H1 (cell line): Measurements from ENCODE around the gene SYCE1L. TPM values are rescaled to one million over a fixed set of nuclear protein-coding genes. Genes with fewer than 3 reads are reported as not detected.

Experiments
- CTCF ChIA-PET: fragments of 300-600 bp; sonication (Branson Sonifier 250); formaldehyde crosslinking; loops from one replicate; lab custom pipeline; 2021; ENCODE audit not compliant: partially characterized antibody; lab: Charles Lee
- POLR2A ChIA-PET: fragments of 300-600 bp; sonication (Branson Sonifier 250); formaldehyde crosslinking; loops from one replicate; lab custom pipeline; 2021; ENCODE audit warnings: inconsistent platforms; ENCODE audit not compliant: partially characterized antibody; lab: Charles Lee
- DNase-seq, 2 experiments: peaks; one replicate each; pipeline versions ENCODE4 v3.0.0 to v3.0.0-alpha.2; 2010 to 2022; ENCODE audit warnings: low spot score in 2 of 2, low read depth in 1 of 2, mixed read lengths in 1 of 2
- FAIRE-seq: peaks from 2 replicates; lab custom pipeline; 2011; peaks lifted over from hg19 to GRCh38; lab: Jason Lieb, UNC
- H2AFZ ChIP-seq: 2 replicates; pipeline ENCODE4 v1.8.1; 2012; ENCODE audit warnings: low read length, inconsistent platforms
- H2AK5ac ChIP-seq: 2 replicates; pipeline ENCODE4 v1.6.1; 2013; ENCODE audit warnings: low read depth, low read length
- H2BK120ac ChIP-seq: replicated peaks from 2 replicates; pipeline ENCODE3; 2013; ENCODE audit warnings: low read depth, low read length, inconsistent platforms
- H2BK12ac ChIP-seq: 2 replicates; pipeline ENCODE4 v1.6.1; 2013; ENCODE audit warnings: low read depth, low read length
- H2BK15ac ChIP-seq: 2 replicates; pipeline ENCODE4 v1.6.1; 2013; ENCODE audit warnings: low read length
- H2BK20ac ChIP-seq: 2 replicates; pipeline ENCODE4 v1.6.1; 2013; ENCODE audit warnings: low read length
- H2BK5ac ChIP-seq: 2 replicates; pipeline ENCODE4 v1.6.1; 2013; ENCODE audit warnings: low read depth, low read length
- H3K14ac ChIP-seq: 2 replicates; pipeline ENCODE4 v1.6.1; 2013; ENCODE audit warnings: inconsistent platforms; ENCODE audit not compliant: insufficient read length
- H3K18ac ChIP-seq: 2 replicates; pipeline ENCODE4 v1.6.1; 2013; ENCODE audit warnings: low read length; ENCODE audit errors: extremely low read depth
- H3K23ac ChIP-seq: 2 replicates; pipeline ENCODE4 v1.6.1; 2013; ENCODE audit warnings: inconsistent platforms; ENCODE audit not compliant: insufficient read length
- H3K23me2 ChIP-seq: 2 replicates; pipeline ENCODE4 v1.6.1; 2013; ENCODE audit warnings: low read depth, low read length
- H3K27ac ChIP-seq: 2 replicates; pipeline ENCODE4 v1.6.1; 2011; ENCODE audit warnings: low read depth, low read length, inconsistent platforms
- H3K27me3 ChIP-seq, 4 experiments: replicated peaks in 1 of 4; 1 replicate in 1 of 4; 2 replicates in 3 of 4; pipeline versions ENCODE4 v1.6.1 to v1.8.1; 2011 to 2013; ENCODE audit warnings: low read length in 3 of 4, mild to moderate bottlenecking in 3 of 4, inconsistent platforms in 2 of 4, mixed read lengths in 2 of 4, moderate library complexity in 1 of 4; ENCODE audit not compliant: control insufficient read depth in 3 of 4, insufficient read depth in 3 of 4; ENCODE audit errors: extremely low read depth in 1 of 4
- H3K36me3 ChIP-seq, 4 experiments: 2 replicates each; pipeline versions ENCODE4 v1.6.1 to v1.8.1; 2011 to 2013; ENCODE audit warnings: mild to moderate bottlenecking in 4 of 4, low read length in 3 of 4, moderate library complexity in 2 of 4, control low read depth in 1 of 4, inconsistent platforms in 1 of 4; ENCODE audit not compliant: insufficient read depth in 4 of 4, control insufficient read depth in 2 of 4
- H3K4ac ChIP-seq: replicated peaks from 2 replicates; pipeline ENCODE3; 2013; ENCODE audit warnings: low read length, low read depth, mixed read lengths, inconsistent platforms; ENCODE audit not compliant: insufficient read length
- H3K4me1 ChIP-seq, 4 experiments: replicated peaks in 1 of 4; 1 replicate in 1 of 4; 2 replicates in 3 of 4; pipeline versions ENCODE4 v1.6.1 to v1.8.1; 2011 to 2013; ENCODE audit warnings: low read length in 3 of 4, inconsistent platforms in 2 of 4, mixed read lengths in 1 of 4; ENCODE audit not compliant: insufficient read depth in 4 of 4, control insufficient read depth in 3 of 4
- H3K4me2 ChIP-seq, 2 experiments: 2 replicates each; pipeline versions ENCODE4 v1.6.1 to v1.8.1; 2011 to 2013; ENCODE audit warnings: low read depth in 2 of 2, low read length in 2 of 2, control low read depth in 1 of 2, inconsistent platforms in 1 of 2, mild to moderate bottlenecking in 1 of 2; ENCODE audit not compliant: insufficient read depth in 1 of 2
- H3K4me3 ChIP-seq, 4 experiments: fragments of 200-600, 300-600 bp in 1 of 4; sonication (generic), shearing (Covaris generic), sonication (Bioruptor Twin) in 1 of 4; 2 replicates each; pipeline versions ENCODE4 v1.5.1 to v1.8.1; 2011 to 2016; ENCODE audit warnings: low read length in 4 of 4, low read depth in 3 of 4, control low read depth in 2 of 4, inconsistent platforms in 2 of 4, mild to moderate bottlenecking in 2 of 4, mixed read lengths in 1 of 4, moderate library complexity in 1 of 4; ENCODE audit not compliant: insufficient read depth in 2 of 4; ENCODE audit errors: extremely low read depth in 1 of 4
- H3K56ac ChIP-seq: replicated peaks from 2 replicates; pipeline ENCODE3; 2013; ENCODE audit warnings: low read depth, mild to moderate bottlenecking, mixed read lengths, low read length, inconsistent platforms; ENCODE audit not compliant: insufficient read length
- H3K79me1 ChIP-seq: 2 replicates; pipeline ENCODE4 v1.6.1; 2013; ENCODE audit warnings: low read depth, low read length, control low read depth
- H3K79me2 ChIP-seq, 2 experiments: 2 replicates each; pipeline versions ENCODE4 v1.6.1 to v1.8.1; 2012 to 2013; ENCODE audit warnings: low read length in 2 of 2, mild to moderate bottlenecking in 2 of 2, inconsistent platforms in 1 of 2; ENCODE audit not compliant: insufficient read depth in 2 of 2, control insufficient read depth in 1 of 2
- H3K9ac ChIP-seq, 4 experiments: replicated peaks in 1 of 4; 1 replicate in 1 of 4; 2 replicates in 3 of 4; pipeline versions ENCODE4 v1.6.1 to v1.8.1; 2011 to 2013; ENCODE audit warnings: low read depth in 3 of 4, low read length in 3 of 4, control low read depth in 2 of 4, mild to moderate bottlenecking in 2 of 4, moderate library complexity in 2 of 4, inconsistent platforms in 1 of 4; ENCODE audit errors: extremely low read depth in 1 of 4
- H3K9me3 ChIP-seq, 2 experiments: 2 replicates each; pipeline versions ENCODE4 v1.6.1 to v1.8.1; 2012 to 2013; ENCODE audit warnings: mild to moderate bottlenecking in 2 of 2, moderate library complexity in 2 of 2, control low read depth in 1 of 2, inconsistent platforms in 1 of 2, low read depth in 1 of 2, low read length in 1 of 2, mixed read lengths in 1 of 2; ENCODE audit not compliant: insufficient read depth in 2 of 2
- H4K20me1 ChIP-seq, 2 experiments: replicated peaks in 1 of 2; 2 replicates each; pipeline versions ENCODE3 to v1.8.1; 2011 to 2013; ENCODE audit warnings: inconsistent platforms in 2 of 2, low read length in 2 of 2, mild to moderate bottlenecking in 1 of 2; ENCODE audit not compliant: insufficient read depth in 2 of 2, control insufficient read depth in 1 of 2
- H4K5ac ChIP-seq: 2 replicates; pipeline ENCODE4 v1.6.1; 2013; ENCODE audit warnings: low read length, low read depth, mixed read lengths, inconsistent platforms; ENCODE audit not compliant: insufficient read length
- H4K8ac ChIP-seq: 2 replicates; pipeline ENCODE4 v1.8.0; 2013; ENCODE audit warnings: mild to moderate bottlenecking, moderate library complexity, low read length, inconsistent platforms; ENCODE audit not compliant: insufficient read depth; ENCODE audit errors: extremely low read depth
- H4K91ac ChIP-seq: replicated peaks from 2 replicates; pipeline ENCODE3; 2013; ENCODE audit warnings: low read length, mixed read lengths, inconsistent platforms; ENCODE audit not compliant: insufficient read length
- BCL11A ChIP-seq, 2 experiments: IDR thresholded peaks; one replicate each; pipeline ENCODE4 v1.6.1; 2011; ENCODE audit warnings: low read depth in 2 of 2, low read length in 2 of 2, mild to moderate bottlenecking in 2 of 2
- BRCA1 ChIP-seq: IDR thresholded peaks from 2 replicates; pipeline ENCODE4 v1.6.1; 2012; ENCODE audit warnings: low read depth, low read length, improper control_type of control experiment
- EGR1 ChIP-seq: IDR thresholded peaks from 2 replicates; pipeline ENCODE4 v1.6.1; 2011; ENCODE audit warnings: low read depth, low read length, borderline replicate concordance
- EP300 ChIP-seq, 2 experiments: IDR thresholded peaks; 1 replicate in 1 of 2; 2 replicates in 1 of 2; pipeline ENCODE4 v1.6.1; 2011 to 2012; ENCODE audit warnings: low read depth in 2 of 2, low read length in 2 of 2, mild to moderate bottlenecking in 2 of 2, borderline replicate concordance in 1 of 2, inconsistent platforms in 1 of 2, moderate library complexity in 1 of 2
- EZH2 ChIP-seq: fragments of 200-600 bp; sonication (generic); IDR thresholded peaks from 2 replicates; pipeline ENCODE4 v1.7.1; 2012; ENCODE audit warnings: low read depth, mild to moderate bottlenecking, moderate library complexity, low read length, inconsistent platforms; ENCODE audit not compliant: severe bottlenecking
- KDM1A ChIP-seq: fragments of 200-600, 300-600 bp; sonication (generic); IDR thresholded peaks from 2 replicates; pipeline ENCODE4 v1.7.1; 2016; ENCODE audit warnings: mild to moderate bottlenecking, low read length, borderline replicate concordance
- RFX5 ChIP-seq: IDR thresholded peaks from 2 replicates; pipeline ENCODE4 v1.6.1; 2011; ENCODE audit warnings: low read depth, low read length, improper control_type of control experiment, borderline replicate concordance
- SAP30 ChIP-seq: fragments of 300-600 bp; sonication (generic); IDR thresholded peaks from 2 replicates; pipeline ENCODE4 v1.7.1; 2012; ENCODE audit warnings: low read length, moderate library complexity, mild to moderate bottlenecking, inconsistent platforms; ENCODE audit not compliant: insufficient read depth, insufficient replicate concordance
- TAF1 ChIP-seq: IDR thresholded peaks from 2 replicates; pipeline ENCODE4 v1.6.1; 2011; ENCODE audit warnings: mild to moderate bottlenecking, low read depth, low read length
- USF2 ChIP-seq: IDR thresholded peaks from 2 replicates; pipeline ENCODE4 v1.6.1; 2011; ENCODE audit warnings: low read length, improper control_type of control experiment
- WGBS, 2 experiments: shearing (Covaris generic) in 1 of 2; methylation state at CpG; one replicate each; pipeline versions ENCODE4 v1.1.6 to v1.1.7; 2013 to 2015; ENCODE audit warnings: low lambda C conversion rate in 2 of 2, mixed read lengths in 2 of 2, inconsistent platforms in 1 of 2, low coverage in 1 of 2, missing lambda C conversion rate in 1 of 2; ENCODE audit not compliant: insufficient replicate concordance in 2 of 2, insufficient coverage in 1 of 2, insufficient read length in 1 of 2; ENCODE audit errors: extremely low coverage in 1 of 2, missing lambda C conversion rate in 1 of 2; 5-methylcytosine and 5-hydroxymethylcytosine counted together
- polyA plus RNA-seq, 7 experiments: library from polyadenylated mRNA; depleted of rRNA in 3 of 7; stranded (reverse) in 5 of 7; unstranded in 2 of 7; fragments of >200 nt in 5 of 7; fragments of 200-250 nt in 2 of 7; gene quantifications; 1 replicate in 5 of 7; 2 replicates in 1 of 7; 4 replicates in 1 of 7; pipeline versions ENCODE4 v1.2.1 to v1.2.3, GENCODE V29; 2011 to 2013; ENCODE audit warnings: missing spikeins in 2 of 7, mixed read lengths in 2 of 7
- total RNA-seq: library from RNA; stranded (reverse); fragmentation: NEBNext Ultra II Directional; extraction: Animal tissue kit (Norgen Biotek cat#: 25700); gene quantifications from 2 replicates; pipeline ENCODE4 v1.2.1, GENCODE V29; 2021
- TF ChIP-seq, protein P1 (sequence below): IDR thresholded peaks from 2 replicates; pipeline ENCODE4 v1.6.1; 2011; ENCODE audit warnings: low read depth, mild to moderate bottlenecking, low read length; ENCODE audit not compliant: insufficient read depth

The SYCE1L gene
- total and polyA plus RNA-seq, 2 of the 8 experiments (the other 6 are each of a cell fraction or from before 2014, with no cell fraction given) = 5.8 to 6.8 TPM

- peaks cover 0 to 11% (median 7%) of the 10 kb centered on the region in 4 experiments; a peak in 4 of 7 replicates for H3K4me1 ChIP-seq
- no peaks in the 10 kb centered on the region for H3K23me2 ChIP-seq
- no peak overlapping the region for H3K18ac ChIP-seq
- no peak overlapping the region for H3K9ac ChIP-seq
- H2AFZ ChIP-seq = no peak overlapping the region; the same call in none of the 2 replicates
- WGBS, 2 experiments = 9% methylated on average over 21 of the region's 21 CpGs; no CpG with 5 or more reads in 1 of the 2 experiments
- no peaks in the 10 kb centered on the region for H3K79me1 ChIP-seq
- no peak overlapping the region for H4K8ac ChIP-seq
- H3K36me3 ChIP-seq = no peaks in the 10 kb centered on the region
- no peaks in the 10 kb centered on the region for H4K20me1 ChIP-seq
- no peak overlapping the region for H3K4me2 ChIP-seq
- H3K4ac ChIP-seq = no peak overlapping the region
- no peaks in the 10 kb centered on the region; a peak in 1 of 7 replicates for H3K27me3 ChIP-seq
- H2BK120ac ChIP-seq = no peak overlapping the region
- no peak overlapping the region for H2BK15ac ChIP-seq
- H3K4me3 ChIP-seq = no peak overlapping the region
- no peak overlapping the region for H3K23ac ChIP-seq
- POLR2A ChIA-PET = no interaction called here
- H2BK5ac ChIP-seq = no peak overlapping the region
- CTCF ChIA-PET = interaction anchor here (0.6 to 10.3 kb wide), 38 partner anchors 8 to 818 kb away, joined by 3 to 234 read pairs (median 4); partner anchors contain the start of gene ADAMTS18
- FAIRE-seq = peak; percentile 80
- H3K14ac ChIP-seq = no peak overlapping the region
- no peak overlapping the region for H3K27ac ChIP-seq
- no peak overlapping the region for H3K56ac ChIP-seq
- no peak overlapping the region for H2AK5ac ChIP-seq
- no peaks in the 10 kb centered on the region for H3K9me3 ChIP-seq
- H4K5ac ChIP-seq = no peak overlapping the region
- peak overlapping the region; percentile 81 for H4K91ac ChIP-seq
- DNase-seq = peak; percentile 79 to 98
- no peak overlapping the region; the same call in 1 of the 2 replicates for H2BK20ac ChIP-seq
- H2BK12ac ChIP-seq = no peak overlapping the region
- no peaks in the 10 kb centered on the region for H3K79me2 ChIP-seq
- TF ChIP-seq USF2 (no peak; the same call in 1 of the 2 replicates), EZH2 (no peak), RFX5 (no peak), KDM1A (no peak), EP300 (IDR thresholded peaks at IDR 0.05; ENCODE audit: borderline replicate concordance in 1 of 2, low read depth in 2 of 2, low read length in 2 of 2) (peak in 1 of 2 experiments; percentile 44; a peak in 1 of 3 replicates), SAP30 (no peak), TAF1 (no peak), EGR1 (no peak), BCL11A (IDR thresholded peaks at IDR 0.05; ENCODE audit: low read depth in 2 of 2, low read length in 2 of 2) (no peak), BRCA1 (no peak)
- TF ChIP-seq, protein P1, sequence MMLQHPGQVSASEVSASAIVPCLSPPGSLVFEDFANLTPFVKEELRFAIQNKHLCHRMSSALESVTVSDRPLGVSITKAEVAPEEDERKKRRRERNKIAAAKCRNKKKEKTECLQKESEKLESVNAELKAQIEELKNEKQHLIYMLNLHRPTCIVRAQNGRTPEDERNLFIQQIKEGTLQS = 0 out of 2 replicates have a peak, but pooled peaks have one; percentile 59
These were observed 36.9 kb downstream of the SYCE1L start for GRCh38 chr16:77236063-77236511.
